HTERT RPE-1 (cell line): ENCODE measurements around the gene SREK1IP1.

Experiments
- in situ Hi-C: fragments of 300-500 bp; cut with MboI; formaldehyde crosslinking; loops from 4 replicates; pipeline ENCODE4 v1.14.3; 2020; ENCODE audit warnings: low sequenced_read_pairs

SREK1IP1 gene

DNA sequence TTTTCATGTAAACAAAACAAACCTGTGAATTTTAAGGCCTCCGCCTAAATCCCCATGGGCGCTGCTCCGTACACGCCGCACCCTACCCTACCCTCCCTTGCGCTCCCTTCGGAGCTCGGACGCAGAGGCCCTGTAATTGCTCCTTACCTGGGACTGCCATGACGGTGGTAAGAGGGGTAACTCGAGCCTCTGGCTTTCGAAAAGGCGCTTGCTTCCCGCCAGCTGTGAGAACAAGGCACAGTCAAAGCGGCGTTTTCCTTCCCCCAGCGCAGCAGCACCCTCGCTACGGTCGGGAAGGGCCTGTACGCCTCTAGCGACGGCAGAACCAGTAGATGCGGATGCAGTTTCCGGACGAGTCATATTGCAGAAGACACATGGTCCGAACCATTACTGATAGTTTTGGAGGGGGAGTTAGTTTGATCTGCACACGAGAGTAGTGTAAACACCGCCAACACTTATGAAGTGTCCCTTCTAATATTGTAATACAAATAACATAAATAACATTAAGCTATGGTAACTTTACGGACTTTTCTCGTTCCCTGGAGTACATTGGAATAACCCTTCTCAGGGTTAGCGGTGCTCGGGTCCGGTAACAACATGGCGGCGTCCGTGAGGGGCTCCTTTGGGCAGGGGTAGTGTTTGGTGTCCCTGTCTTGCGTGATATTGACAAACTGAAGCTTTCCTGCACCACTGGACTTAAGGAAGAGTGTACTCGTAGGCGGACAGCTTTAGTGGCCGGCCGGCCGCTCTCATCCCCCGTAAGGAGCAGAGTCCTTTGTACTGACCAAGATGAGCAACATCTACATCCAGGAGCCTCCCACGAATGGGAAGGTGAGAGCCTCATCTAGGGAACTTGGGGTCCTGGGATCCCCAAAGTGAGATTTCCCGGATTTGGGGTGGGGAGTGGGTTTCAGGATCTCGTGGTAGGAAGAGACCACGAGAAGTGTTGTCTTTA, at the start of gene SREK1IP1, which contains the start of gene CWC27:
Gene SREK1IP1 (minus strand): TSS at position 334 of the 955 bp plus-strand sequence. CDS start 174 bp downstream, at position 160.
Gene CWC27 (plus strand): TSS at position 573 of the 955 bp plus-strand sequence. CDS start 217 bp downstream, at position 790.
- in situ Hi-C loops: no loop called here

DNA sequence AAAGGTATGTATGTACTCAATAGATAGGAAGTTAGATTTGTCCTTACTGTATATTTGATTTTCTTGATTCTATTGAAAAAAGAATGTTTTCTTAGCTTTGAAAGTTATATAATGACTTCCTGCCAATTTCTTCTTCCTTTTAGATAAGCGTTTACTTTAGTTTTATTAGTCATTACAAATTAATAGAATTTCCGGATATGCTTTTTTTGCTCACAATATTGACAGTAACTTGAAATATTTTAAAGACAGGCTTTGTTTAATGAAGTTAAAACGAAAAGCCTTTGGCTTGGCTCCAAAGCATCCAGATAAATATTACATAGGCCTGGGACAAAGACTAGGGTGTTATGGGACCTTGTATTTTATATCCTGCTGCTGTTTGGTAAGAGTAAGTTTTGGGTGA, 49.8 kb upstream of the SREK1IP1 start:
- in situ Hi-C loops: no loop called here

DNA sequence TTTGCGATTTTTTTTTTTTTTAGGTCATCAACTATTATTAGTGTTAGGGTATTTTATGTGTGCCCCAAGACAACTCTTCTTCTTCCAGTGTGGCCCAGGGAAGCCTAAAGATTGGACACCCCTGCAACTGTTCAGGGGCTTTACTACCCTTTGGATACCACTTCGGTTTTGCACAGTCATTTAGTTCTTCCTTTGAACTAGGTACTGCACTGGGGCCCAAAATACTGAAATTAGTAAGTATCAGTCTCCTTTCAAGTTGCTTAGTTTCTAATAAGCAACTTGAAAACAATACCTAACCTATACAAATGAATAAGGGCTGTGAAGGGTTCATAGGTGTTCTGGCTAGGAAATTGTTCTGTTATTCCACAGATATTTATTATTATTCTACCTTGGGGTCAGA, 45.6 kb upstream of the SREK1IP1 start:
- in situ Hi-C loops: no loop called here

DNA sequence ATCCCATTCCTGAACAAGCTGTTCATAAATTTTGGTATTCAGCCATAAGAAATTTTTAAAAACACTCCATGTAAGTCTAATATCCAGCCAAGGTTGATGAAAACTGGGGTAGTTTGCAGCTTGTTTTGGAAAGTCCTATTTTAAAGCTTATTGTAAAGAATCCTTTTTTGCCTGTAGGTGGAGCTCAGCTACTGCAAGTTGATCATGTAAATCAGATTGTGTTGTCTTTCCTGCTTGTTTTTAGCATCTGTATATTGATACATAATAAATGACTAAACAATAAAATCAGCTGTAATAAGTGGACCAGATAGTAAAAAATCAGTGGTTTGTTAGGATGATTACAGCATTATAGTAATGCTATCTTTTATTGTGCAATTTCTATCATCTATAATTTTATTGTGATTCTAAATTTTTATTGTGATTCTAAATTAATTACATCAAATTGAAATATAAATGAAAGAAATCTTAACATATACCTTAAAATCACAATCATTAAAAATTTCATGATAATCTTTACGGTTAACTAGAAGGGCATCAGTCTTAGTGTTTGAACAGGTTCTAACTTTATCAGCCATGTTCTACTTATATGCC, 42.7 kb upstream of the SREK1IP1 start:
- in situ Hi-C loops: no loop called here

DNA sequence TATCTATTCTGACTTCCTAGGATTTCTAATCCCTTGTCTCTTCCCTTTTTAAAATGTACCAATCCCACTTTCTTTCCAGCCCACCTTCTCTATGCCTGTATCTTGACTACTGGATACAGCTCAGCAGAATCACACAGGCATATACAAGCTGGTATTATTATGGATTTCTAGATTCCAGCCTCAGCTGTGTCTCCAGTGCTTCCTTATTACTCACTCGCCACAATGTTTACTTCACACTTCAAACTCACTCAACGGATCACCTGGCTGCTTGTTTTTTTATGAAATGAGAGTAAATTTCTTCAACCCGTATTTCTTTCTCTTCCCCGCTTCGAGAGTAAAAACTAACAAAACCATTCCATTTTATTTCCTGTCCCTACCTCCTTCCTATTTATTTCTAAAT, 39.0 kb upstream of the SREK1IP1 start:
- in situ Hi-C loops: no loop called here

DNA sequence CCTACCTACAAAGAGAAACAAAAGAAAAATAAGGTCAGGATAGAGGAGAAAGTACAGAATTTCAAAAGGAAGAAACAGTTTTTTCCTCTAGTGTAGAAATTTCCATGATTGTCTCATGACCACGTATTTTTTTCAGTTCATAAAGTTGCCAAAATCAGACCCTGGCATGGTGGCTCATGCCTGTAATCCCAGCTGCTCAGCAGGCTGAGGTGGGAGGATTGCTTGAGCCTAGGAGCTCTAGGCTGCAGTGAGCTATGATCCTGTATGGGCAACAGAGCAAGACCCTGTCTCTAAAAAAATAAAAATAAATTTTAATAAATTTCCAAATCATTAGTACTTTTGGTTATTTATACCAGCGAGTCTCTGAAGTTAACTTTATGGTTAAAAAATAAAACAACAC, 38.0 kb upstream of the SREK1IP1 start:
- in situ Hi-C loops: no loop called here

DNA sequence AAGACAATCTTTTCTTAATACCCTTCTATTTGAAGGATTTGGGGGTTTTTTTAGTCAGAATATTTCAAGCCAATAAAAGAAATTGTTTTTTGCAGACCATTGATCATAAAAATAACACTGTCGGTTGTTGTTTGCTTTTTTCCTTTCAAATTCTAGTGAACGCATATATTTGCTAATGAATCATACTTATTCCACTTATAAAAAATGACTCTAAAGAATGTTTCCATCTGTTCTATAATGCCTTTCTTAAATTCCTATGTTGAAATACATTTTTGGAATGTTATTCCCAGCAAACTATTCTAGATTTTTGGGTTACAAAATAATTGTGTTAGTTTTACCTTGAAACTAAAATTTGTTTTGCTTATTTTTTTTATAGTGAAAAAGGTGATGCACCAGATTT, 32.4 kb upstream of the SREK1IP1 start:
- in situ Hi-C loops: no loop called here

DNA sequence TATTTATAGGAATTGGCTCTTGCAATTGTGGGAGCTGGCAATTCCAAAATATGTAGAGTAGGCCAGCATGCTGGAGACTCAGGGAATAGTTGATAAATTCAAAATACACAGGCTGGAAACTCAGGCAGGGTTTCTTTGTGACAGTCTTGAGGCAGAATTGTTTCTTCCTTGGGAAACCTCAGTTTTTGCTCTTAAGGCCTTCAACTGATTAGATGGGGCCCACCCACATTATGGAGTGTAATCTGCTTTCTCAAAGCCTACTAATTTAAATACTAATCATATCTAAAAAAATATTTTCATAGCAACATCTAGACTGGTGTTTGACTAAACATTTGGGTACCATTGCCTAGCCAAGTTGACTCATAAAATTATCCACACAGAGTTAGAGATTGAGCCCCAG, 27.8 kb upstream of the SREK1IP1 start:
- in situ Hi-C loops: no loop called here

DNA sequence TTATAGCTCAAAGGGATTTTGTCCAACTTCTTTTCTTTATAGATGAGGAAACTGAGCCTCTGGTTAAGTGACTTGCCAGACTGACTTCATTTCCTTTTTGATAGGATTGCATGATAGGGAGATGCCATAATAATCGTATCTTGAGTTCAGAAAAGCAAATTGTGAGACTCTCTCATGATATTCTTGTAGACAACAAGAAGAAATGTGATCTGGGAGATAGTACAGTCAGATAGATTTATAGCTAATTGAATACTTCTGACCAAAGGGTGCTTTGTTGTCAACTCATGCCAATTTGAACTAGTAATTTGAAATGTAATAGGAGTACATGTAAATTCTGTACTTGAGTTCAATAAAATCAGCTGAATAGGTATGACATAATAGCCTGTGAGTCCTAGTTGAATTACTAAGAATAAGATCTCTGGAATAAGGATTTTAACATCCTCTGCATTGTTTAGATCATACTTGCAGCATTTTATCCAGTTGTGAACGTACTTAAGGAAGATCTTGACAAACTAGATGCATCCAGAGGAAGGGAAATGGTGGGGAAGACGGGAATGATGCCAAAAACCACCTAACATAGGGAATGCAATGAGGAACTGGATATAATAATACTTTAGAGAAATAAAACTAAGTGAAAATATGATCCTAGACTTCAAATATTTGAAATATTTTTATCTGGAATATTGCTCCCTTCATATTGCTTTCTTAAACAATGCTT, 25.7 kb upstream of the SREK1IP1 start:
- in situ Hi-C loops: no loop called here

DNA sequence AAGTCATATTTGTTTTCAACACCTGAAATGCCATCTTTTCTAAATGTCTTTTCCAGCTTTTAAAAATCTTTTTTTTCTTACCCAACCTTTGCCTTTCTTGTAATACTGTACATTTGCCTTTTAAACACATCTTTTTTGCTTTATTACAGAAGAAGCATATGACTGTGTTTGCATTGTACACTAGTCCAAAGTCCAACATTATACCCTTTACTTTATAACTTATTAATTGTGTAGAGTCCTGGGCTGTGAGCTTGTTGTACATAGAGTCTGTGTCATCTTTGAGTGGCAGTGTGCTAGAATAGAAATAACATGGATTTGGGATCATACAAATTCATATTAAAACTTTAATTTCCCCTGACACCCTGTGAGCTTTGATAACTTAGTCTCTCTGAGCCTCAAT, 24.0 kb upstream of the SREK1IP1 start:
- in situ Hi-C loops: no loop called here

DNA sequence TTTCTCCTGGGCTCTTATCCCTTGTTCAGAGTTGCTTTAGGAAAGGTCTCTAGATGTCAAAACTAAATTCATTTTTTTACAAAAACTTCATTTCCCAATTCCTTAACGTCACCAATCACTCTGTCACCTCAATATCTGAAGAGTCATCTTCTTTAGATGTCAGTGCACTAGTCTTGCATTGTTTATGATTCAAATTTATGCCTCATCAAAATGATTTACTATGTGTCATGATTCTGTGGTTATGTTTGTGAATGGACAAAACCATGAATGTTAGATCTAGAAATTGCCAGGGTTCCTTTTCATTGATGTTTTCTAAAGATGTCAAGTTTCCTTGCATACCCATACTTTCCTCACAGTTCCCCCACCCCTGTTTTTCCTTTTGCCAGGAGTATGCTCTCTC, 21.7 kb upstream of the SREK1IP1 start:
- in situ Hi-C loops: no loop called here

DNA sequence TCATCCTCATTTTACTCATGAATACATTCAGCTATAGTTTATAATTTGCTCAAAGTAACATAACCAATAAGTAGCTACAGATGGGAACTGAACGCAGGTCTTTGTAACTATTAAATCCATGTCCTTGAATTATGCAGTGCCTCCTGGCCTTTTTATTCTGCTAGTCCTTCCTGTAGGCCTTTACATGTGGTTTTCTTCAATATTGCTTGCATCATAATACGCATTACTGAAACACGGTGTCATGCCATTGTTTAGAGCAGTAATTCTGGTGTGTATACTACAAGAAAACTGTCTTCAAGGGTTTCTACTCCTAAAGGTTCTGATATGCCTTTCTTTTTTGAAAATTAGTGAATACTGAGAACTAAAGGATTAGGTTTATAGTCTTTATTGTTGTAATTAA, 21.0 kb upstream of the SREK1IP1 start:
- in situ Hi-C loops: no loop called here

DNA sequence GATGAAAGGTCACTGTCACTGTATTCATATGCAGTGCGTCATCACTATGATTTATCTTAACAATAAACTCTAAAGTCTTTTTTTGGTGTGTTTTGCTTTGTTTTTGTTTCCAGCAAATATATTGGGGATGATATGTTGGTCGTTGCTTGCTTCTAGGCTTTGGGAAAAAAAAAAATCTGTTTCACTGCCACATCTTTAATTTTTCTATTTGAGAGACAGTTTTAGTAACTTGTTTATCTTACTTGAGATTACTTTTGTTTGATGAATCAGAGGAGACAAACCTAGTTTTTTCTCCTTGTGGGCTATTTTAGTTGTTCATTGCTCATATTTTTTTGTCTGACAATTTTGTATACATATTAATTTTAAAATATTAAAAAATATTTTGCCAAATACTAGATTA, 19.7 kb upstream of the SREK1IP1 start:
- in situ Hi-C loops: no loop called here

DNA sequence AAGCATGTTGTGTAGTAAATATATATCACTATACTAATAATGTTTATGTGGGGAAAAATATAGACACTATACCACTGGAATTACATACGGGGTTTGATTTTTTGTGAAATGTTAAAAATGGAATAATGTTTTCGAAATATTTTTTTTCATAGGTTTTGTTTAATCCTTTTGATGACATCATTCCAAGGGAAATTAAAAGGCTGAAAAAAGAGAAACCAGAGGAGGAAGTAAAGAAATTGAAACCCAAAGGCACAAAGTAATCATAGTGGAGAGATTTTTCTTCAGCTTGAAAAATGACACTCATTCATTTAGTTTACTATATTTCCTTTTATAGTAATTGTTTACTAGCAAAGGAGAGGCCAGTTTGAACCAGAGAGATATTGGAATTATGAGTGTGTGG, 17.9 kb upstream of the SREK1IP1 start:
- in situ Hi-C loops: no loop called here

DNA sequence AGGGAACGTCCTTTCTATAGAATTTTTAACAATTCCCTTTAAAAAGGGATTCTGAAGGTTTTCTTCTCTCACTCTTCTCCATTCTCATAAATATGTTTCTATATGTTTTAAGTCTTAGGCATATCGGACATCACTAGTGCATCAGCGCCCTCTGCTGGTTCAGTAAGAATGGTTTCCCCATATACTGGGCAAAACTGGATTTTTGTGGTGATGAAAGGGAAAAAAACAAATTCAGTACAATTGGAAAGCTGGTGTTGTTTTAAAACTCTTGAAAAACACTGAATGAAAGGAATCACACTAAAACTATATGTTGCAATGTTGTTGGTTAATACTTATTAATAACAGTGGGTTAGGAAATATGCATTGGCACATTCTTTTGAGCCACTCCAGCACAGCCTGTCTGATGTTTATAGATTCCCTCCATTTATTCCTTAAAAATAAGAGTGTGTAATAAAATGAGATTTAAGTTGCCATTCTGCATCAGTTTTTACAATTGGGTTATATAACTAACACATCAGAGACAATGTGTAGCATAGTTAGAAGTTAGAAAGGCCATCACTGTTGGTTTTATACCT, 16.0 kb upstream of the SREK1IP1 start:
- in situ Hi-C loops: no loop called here

DNA sequence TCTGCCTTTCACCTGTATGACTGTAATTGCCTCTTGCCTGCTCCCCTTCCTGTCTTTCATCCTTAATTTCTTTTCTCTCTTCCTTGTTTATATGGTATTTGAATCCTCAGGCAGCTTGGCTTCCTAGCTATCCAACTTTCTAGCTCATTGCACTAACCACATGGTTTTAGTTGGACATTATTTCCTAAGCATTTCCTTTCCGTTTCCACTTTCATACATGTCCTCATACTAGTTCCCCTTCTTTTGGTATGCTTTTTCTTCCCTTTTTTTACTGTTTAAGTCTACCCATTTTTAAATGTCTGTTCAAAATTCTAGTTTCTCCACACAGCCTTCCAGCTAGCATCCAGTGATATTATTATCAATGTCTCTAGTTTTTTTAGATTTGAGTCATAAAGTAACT, 6.8 kb upstream of the SREK1IP1 start:
- in situ Hi-C loops: no loop called here

DNA sequence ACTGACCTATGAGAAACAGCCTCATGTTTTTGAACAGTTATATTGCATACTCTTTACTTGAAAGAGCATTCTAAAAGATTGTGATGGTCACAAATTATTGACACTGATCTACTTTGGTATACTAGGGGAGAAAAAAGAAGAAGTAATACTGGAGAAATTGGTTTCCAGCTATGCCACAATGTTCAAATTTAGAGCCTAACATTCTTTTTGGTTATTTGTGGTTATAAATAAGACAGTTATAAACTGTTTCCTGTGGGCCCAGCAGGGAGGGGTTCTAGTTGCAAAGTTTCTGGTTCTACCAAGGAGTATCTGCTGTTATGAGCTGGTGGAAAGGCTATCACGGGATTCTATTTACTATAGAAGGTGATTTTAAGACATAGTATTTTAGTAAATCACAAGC, 5.0 kb upstream of the SREK1IP1 start:
- in situ Hi-C loops: no loop called here

DNA sequence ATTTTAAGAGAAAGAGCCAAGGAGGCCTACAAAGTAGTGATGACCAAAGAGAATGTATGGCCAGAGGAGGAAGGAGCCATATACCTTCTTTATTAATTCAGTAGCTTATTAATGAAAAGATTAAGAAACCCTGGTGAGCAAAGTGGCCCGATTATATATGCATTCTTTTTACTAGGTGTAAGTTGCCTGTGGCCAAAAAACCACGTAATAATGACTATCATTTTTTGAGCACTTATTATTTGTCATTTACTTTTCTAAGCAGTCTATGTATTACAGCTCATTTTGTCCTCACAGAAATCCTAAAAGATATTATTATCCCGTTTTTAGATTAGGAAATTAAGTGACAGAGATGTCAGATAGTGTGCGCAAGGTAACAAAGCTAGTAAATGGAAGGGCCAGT, 3.2 kb upstream of the SREK1IP1 start:
- in situ Hi-C loops: no loop called here

DNA sequence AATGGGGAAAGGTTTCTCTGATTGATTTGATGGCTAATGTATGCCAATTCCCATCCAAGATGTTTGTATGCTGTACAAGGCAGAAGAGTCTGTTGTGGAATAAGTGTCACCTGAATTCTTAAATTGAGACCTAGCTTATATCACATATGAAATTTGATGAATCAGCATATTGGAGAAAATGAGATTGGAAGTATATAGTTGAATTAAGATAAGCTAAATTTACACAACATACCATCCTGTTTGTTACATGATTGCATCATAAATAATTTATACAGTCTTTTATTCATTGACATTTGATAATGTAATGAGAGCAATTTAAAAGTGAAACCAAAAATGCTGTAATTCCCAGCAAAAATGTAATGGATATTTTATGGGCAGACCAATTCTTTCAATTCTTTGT, 1.4 kb upstream of the SREK1IP1 start:
- in situ Hi-C loops: no loop called here

DNA sequence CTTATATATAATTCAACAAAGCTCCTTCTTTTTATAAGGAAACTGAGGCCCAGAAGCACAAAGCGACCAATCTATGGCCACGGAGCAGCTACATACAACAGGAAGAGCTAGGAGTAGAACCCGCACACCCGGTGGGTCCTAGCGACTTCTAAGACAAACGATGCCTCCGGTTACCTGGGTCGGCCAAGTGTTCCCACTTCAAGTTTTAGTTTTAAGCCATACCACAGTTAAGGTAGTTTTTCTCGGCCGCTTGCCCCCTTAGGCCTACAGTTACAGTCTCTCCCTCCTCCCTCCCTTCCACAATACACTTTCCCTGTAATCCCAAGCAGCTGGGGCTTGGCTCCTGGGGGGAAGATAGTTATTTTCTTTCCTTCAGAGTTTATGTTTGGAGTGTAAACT, 533 bp downstream of the SREK1IP1 start:
- in situ Hi-C loops: no loop called here

DNA sequence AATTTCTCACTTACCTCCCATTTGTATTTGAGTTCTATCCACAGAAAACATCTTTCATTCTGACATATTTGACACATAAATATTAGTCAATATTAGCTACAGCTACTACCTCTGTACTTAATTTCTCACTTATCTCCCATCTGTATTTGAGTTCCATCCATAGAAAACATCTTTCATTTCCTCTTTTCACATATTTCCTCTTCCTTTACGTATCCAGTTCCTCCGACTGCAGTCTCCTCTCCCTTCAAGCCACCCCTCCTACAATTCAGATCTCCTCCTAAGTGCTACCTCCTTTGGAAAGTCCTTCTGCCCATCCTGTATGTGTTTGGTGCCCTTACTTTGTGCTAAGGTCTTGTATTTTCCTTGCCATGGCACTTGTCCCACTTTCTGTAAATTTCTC, 1.6 kb downstream of the SREK1IP1 start:
- in situ Hi-C loops: no loop called here
